Thyroid gland (tissue), 4 donors: ENCODE data around the gene PRR5.

ENCODE experiments used
- POLR2A ChIP-seq, 2 donors: fragments of 450-650 bp; IDR thresholded peaks; one replicate each; pipeline ENCODE4 v1.6.1; 2017; ENCODE audit warnings: antibody characterized with exemption in 2 of 2, mild to moderate bottlenecking in 2 of 2, moderate library complexity in 1 of 2
- TF ChIP-seq, protein P1 (sequence below), 6 experiments: fragments of 200-600 bp in 3 of 6; fragments of 450-650 bp in 3 of 6; sonication (generic) in 3 of 6; IDR thresholded peaks; one replicate each; pipeline ENCODE4 v1.5.1; 2016 to 2019; ENCODE audit warnings: antibody characterized with exemption in 6 of 6, mild to moderate bottlenecking in 2 of 6, inconsistent platforms in 1 of 6, moderate library complexity in 1 of 6

DNA sequence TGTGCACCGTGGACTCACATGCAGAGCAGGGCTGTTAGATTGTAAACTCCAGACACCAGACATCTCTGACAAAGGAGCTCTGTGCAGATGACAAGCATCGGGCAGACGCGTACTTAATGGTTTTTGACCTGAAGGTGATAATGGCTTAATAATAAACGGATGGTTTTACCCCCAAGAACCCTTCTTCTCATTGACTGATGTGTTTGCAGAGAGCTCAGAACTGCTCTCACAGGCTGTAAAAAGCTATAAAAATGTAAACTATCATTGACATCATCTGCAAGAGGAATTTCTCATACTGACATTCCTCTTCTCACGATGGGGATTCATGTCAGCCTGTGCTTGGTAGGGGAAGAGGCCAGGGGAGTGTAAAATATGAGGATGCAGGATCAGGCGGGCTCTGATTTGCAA, 41.8 kb downstream of the PRR5 start:
- TF ChIP-seq, protein P1, sequence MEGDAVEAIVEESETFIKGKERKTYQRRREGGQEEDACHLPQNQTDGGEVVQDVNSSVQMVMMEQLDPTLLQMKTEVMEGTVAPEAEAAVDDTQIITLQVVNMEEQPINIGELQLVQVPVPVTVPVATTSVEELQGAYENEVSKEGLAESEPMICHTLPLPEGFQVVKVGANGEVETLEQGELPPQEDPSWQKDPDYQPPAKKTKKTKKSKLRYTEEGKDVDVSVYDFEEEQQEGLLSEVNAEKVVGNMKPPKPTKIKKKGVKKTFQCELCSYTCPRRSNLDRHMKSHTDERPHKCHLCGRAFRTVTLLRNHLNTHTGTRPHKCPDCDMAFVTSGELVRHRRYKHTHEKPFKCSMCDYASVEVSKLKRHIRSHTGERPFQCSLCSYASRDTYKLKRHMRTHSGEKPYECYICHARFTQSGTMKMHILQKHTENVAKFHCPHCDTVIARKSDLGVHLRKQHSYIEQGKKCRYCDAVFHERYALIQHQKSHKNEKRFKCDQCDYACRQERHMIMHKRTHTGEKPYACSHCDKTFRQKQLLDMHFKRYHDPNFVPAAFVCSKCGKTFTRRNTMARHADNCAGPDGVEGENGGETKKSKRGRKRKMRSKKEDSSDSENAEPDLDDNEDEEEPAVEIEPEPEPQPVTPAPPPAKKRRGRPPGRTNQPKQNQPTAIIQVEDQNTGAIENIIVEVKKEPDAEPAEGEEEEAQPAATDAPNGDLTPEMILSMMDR (IDR thresholded peaks at IDR 0.05) = no peak
- no peak for TF ChIP-seq POLR2A (IDR thresholded peaks at IDR 0.05)
